BLaER1 (cell line): ENCODE measurements around the gene SNAPIN.

Experiments
- H3K27ac ChIP-seq: shearing (Covaris generic); formaldehyde crosslinking; 2 replicates; pipeline ENCODE4 v1.8.1; 2022
- H3K27me3 ChIP-seq: shearing (Covaris generic); formaldehyde crosslinking; 2 replicates; pipeline ENCODE4 v1.8.1; 2022
- H3K36me3 ChIP-seq: shearing (Covaris generic); formaldehyde crosslinking; 2 replicates; pipeline ENCODE4 v1.8.1; 2022
- H3K4me1 ChIP-seq: shearing (Covaris generic); formaldehyde crosslinking; 2 replicates; pipeline ENCODE4 v1.8.1; 2022
- H3K4me2 ChIP-seq: shearing (Covaris generic); formaldehyde crosslinking; 2 replicates; pipeline ENCODE4 v1.8.1; 2022
- H3K4me3 ChIP-seq: shearing (Covaris generic); formaldehyde crosslinking; 2 replicates; pipeline ENCODE4 v1.8.1; 2022
- H3K9ac ChIP-seq: shearing (Covaris generic); formaldehyde crosslinking; 2 replicates; pipeline ENCODE4 v1.8.1; 2022
- H3K9me3 ChIP-seq: shearing (Covaris generic); formaldehyde crosslinking; 2 replicates; pipeline ENCODE4 v1.8.1; 2022
- H4K20me1 ChIP-seq: shearing (Covaris generic); formaldehyde crosslinking; 2 replicates; pipeline ENCODE4 v1.8.1; 2022
- Cebpa-rat ChIP-seq: shearing (Covaris generic); IDR thresholded peaks from 2 replicates; pipeline ENCODE4 v1.8.1; 2022

Gene SNAPIN

GRCh38 chr1:153683854-153684253 is 25.4 kb downstream of the SNAPIN start:
- Histone ChIP-seq H3K4me3 (no peak overlapping the region), H4K20me1 (no peaks in the 10 kb centered on the region), H3K4me1 (peaks cover 28% of the 10 kb centered on the region), H3K9me3 (no peaks in the 10 kb centered on the region), H3K4me2 (no peak overlapping the region), H3K27me3 (peaks cover 34% of the 10 kb centered on the region), H3K9ac (no peak overlapping the region), H3K36me3 (no peaks in the 10 kb centered on the region), H3K27ac (no peak overlapping the region)
- no peak for TF ChIP-seq Cebpa-rat

- H3K4me3 ChIP-seq, result no peak overlapping the region
- no peak for TF ChIP-seq Cebpa-rat
- peaks cover 28% of the 10 kb centered on the region for H3K4me1 ChIP-seq
- no peak overlapping the region for H3K27ac ChIP-seq
- no peak overlapping the region for H3K4me2 ChIP-seq
- H4K20me1 ChIP-seq, result no peaks in the 10 kb centered on the region
- H3K36me3 ChIP-seq, result no peaks in the 10 kb centered on the region
- peaks cover 24% of the 10 kb centered on the region for H3K27me3 ChIP-seq
- no peak overlapping the region for H3K9ac ChIP-seq
- H3K9me3 ChIP-seq, result no peaks in the 10 kb centered on the region
Measured at GRCh38 chr1:153684892-153685291, 26.4 kb downstream of the SNAPIN start.

- peaks cover 15% of the 10 kb centered on the region for H3K27me3 ChIP-seq
- no peak overlapping the region for H3K4me3 ChIP-seq
- no peaks in the 10 kb centered on the region for H3K36me3 ChIP-seq
- TF ChIP-seq Cebpa-rat, result no peak
- H3K4me2 ChIP-seq, result no peak overlapping the region
- peaks cover 29% of the 10 kb centered on the region for H3K4me1 ChIP-seq
- H3K9me3 ChIP-seq, result no peaks in the 10 kb centered on the region
- no peak overlapping the region for H3K27ac ChIP-seq
- H4K20me1 ChIP-seq, result no peaks in the 10 kb centered on the region
- H3K9ac ChIP-seq, result no peak overlapping the region
Measured at GRCh38 chr1:153685544-153686340, 27.2 kb downstream of the SNAPIN start.

- Histone ChIP-seq H3K9me3 (no peaks in the 10 kb centered on the region), H3K4me3 (no peak overlapping the region), H3K36me3 (no peaks in the 10 kb centered on the region), H3K9ac (no peak overlapping the region), H3K4me2 (peak overlapping the region; percentile 85), H3K27ac (no peak overlapping the region), H3K27me3 (no peaks in the 10 kb centered on the region), H3K4me1 (peaks cover 42% of the 10 kb centered on the region), H4K20me1 (no peaks in the 10 kb centered on the region)
- TF ChIP-seq Cebpa-rat, result no peak
Measured at GRCh38 chr1:153687346-153688125, 29.0 kb downstream of the SNAPIN start.

- peak overlapping the region; percentile 85 for H3K4me2 ChIP-seq
- H3K9me3 ChIP-seq, result no peaks in the 10 kb centered on the region
- no peaks in the 10 kb centered on the region for H4K20me1 ChIP-seq
- H3K36me3 ChIP-seq, result no peaks in the 10 kb centered on the region
- no peaks in the 10 kb centered on the region for H3K27me3 ChIP-seq
- H3K4me1 ChIP-seq, result peaks cover 42% of the 10 kb centered on the region
- no peak for TF ChIP-seq Cebpa-rat
- H3K9ac ChIP-seq, result no peak overlapping the region
- H3K4me3 ChIP-seq, result no peak overlapping the region
- H3K27ac ChIP-seq, result no peak overlapping the region
Measured at GRCh38 chr1:153688276-153688675, 29.8 kb downstream of the SNAPIN start.

GRCh38 chr1:153688736-153689328 is 30.3 kb downstream of the SNAPIN start:
- Histone ChIP-seq H3K27me3 (no peaks in the 10 kb centered on the region), H3K4me2 (peak overlapping the region; percentile 85), H3K4me1 (peaks cover 42% of the 10 kb centered on the region), H3K9me3 (no peaks in the 10 kb centered on the region), H3K4me3 (no peak overlapping the region), H4K20me1 (no peaks in the 10 kb centered on the region), H3K9ac (no peak overlapping the region), H3K36me3 (no peaks in the 10 kb centered on the region), H3K27ac (peak overlapping the region; percentile 63)
- TF ChIP-seq Cebpa-rat, result no peak

GRCh38 chr1:153693466-153693865 is 35.0 kb downstream of the SNAPIN start:
- H3K36me3 ChIP-seq, result no peaks in the 10 kb centered on the region
- H3K27me3 ChIP-seq, result no peaks in the 10 kb centered on the region; the same call in 1 of the 2 replicates
- H3K9me3 ChIP-seq, result no peaks in the 10 kb centered on the region
- H3K4me3 ChIP-seq, result no peak overlapping the region
- peaks cover 46% of the 10 kb centered on the region for H3K4me1 ChIP-seq
- H3K4me2 ChIP-seq, result no peak overlapping the region
- no peak overlapping the region for H3K9ac ChIP-seq
- H4K20me1 ChIP-seq, result no peaks in the 10 kb centered on the region
- H3K27ac ChIP-seq, result no peak overlapping the region
- no peak for TF ChIP-seq Cebpa-rat

GRCh38 chr1:153696741-153697140 is 38.2 kb downstream of the SNAPIN start:
- Histone ChIP-seq H3K4me2 (no peak overlapping the region), H3K9me3 (no peaks in the 10 kb centered on the region), H3K4me3 (no peak overlapping the region), H3K27me3 (no peaks in the 10 kb centered on the region; the same call in 1 of the 2 replicates), H3K36me3 (no peaks in the 10 kb centered on the region), H4K20me1 (no peaks in the 10 kb centered on the region), H3K4me1 (peaks cover 17% of the 10 kb centered on the region), H3K27ac (no peak overlapping the region), H3K9ac (no peak overlapping the region)
- no peak for TF ChIP-seq Cebpa-rat

- TF ChIP-seq Cebpa-rat, result no peak
- Histone ChIP-seq H3K36me3 (no peaks in the 10 kb centered on the region), H3K4me1 (peaks cover 14% of the 10 kb centered on the region), H3K27ac (peak overlapping the region; percentile 50; the same call in 1 of the 2 replicates), H3K9me3 (no peaks in the 10 kb centered on the region), H3K4me2 (peak overlapping the region; percentile 65), H3K27me3 (no peaks in the 10 kb centered on the region; the same call in 1 of the 2 replicates), H3K4me3 (no peak overlapping the region), H4K20me1 (no peaks in the 10 kb centered on the region), H3K9ac (no peak overlapping the region)
Measured at GRCh38 chr1:153697191-153698019, 38.9 kb downstream of the SNAPIN start.
